Measurements from ENCODE around the gene OR13D1. TPM values are rescaled to one million over a fixed set of nuclear protein-coding genes. Genes with fewer than 3 reads are reported as not detected.

The OR13D1 gene, protein sequence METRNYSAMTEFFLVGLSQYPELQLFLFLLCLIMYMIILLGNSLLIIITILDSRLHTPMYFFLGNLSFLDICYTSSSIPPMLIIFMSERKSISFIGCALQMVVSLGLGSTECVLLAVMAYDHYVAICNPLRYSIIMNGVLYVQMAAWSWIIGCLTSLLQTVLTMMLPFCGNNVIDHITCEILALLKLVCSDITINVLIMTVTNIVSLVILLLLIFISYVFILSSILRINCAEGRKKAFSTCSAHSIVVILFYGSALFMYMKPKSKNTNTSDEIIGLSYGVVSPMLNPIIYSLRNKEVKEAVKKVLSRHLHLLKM
- not detected for total RNA-seq

DNA sequence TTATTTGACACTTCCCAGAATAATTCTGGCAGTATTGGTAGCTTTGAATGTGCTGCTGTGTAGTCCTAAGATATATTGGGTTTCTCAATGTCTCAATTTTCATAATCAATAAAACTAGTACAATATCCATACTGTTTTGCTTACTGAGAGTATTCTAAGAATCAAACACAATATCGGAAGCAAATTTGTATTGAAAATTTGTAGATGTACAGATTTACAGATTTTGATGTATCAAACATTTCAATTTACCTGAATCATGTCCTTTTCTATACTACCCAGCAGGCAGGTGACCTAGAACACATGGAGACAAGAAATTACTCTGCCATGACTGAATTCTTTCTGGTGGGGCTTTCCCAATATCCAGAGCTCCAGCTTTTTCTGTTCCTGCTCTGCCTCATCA lies at the start of gene OR13D1:
OR13D1 (plus strand) TSS at position 301 of the 400 bp plus-strand sequence; CDS start at position 301, 0 bp downstream.
- no peak for ATAC-seq
- H3K4me1 Mint-ChIP-seq (ENCODE audit: low read depth): no peaks in the 10 kb centered on the region
- H3K36me3 Mint-ChIP-seq (ENCODE audit: low read depth): no peaks in the 10 kb centered on the region
- intact Hi-C loops (cut with micrococcal nuclease): no loop called here
- no peak within 1 kb of the TSS for H3K27ac Mint-ChIP-seq
- no peak for DNase-seq
- POLR2A ChIA-PET: no interaction called here
- H3K27me3 Mint-ChIP-seq: no peaks in the 10 kb centered on the region
- H3K9me3 Mint-ChIP-seq: no peaks in the 10 kb centered on the region
- no peak within 1 kb of the TSS for H3K4me3 Mint-ChIP-seq
- TF ChIP-seq, protein P1, sequence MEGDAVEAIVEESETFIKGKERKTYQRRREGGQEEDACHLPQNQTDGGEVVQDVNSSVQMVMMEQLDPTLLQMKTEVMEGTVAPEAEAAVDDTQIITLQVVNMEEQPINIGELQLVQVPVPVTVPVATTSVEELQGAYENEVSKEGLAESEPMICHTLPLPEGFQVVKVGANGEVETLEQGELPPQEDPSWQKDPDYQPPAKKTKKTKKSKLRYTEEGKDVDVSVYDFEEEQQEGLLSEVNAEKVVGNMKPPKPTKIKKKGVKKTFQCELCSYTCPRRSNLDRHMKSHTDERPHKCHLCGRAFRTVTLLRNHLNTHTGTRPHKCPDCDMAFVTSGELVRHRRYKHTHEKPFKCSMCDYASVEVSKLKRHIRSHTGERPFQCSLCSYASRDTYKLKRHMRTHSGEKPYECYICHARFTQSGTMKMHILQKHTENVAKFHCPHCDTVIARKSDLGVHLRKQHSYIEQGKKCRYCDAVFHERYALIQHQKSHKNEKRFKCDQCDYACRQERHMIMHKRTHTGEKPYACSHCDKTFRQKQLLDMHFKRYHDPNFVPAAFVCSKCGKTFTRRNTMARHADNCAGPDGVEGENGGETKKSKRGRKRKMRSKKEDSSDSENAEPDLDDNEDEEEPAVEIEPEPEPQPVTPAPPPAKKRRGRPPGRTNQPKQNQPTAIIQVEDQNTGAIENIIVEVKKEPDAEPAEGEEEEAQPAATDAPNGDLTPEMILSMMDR (IDR thresholded peaks at IDR 0.05): no peak
- CTCF ChIA-PET: interaction anchor here (0.6 kb wide), 1 partner anchor 637 kb away, joined by 3 read pairs; no protein-coding TSS in a partner anchor

DNA sequence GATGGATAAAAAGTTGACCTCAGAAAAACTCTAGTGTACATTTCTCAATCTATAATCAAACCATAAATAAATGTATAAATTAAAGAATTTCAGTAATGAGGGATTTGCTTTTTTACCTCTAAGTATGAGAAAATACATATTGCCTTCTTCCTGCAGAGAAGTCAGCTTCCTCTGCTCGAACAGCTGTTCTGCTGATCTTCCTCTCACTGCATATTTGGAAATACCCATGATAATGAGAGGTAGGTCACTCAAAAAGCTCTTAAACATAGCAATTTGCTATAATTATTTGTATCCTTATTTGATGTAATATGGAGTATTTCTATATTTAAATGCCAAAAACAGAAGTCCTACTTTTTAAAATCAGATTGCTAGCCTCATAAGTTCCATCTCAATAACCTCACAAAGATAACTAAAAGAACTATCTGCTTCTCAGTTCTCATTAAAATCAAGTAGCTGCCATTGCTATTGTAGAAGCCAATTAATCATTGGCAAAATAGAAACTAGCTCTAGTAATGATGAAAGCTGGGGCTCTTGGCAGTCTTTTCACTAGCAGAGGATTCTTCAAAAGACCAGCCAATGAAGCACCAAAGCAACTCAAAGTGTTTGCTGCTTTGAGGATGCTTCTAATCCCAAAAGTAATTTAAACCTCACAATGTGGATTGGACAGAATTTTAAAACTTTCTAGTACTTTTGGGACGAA lies 35.7 kb upstream of the OR13D1 start:
- TF ChIP-seq, protein P1 (IDR thresholded peaks at IDR 0.05): no peak
- no peak overlapping the region for H3K4me3 Mint-ChIP-seq
- no peaks in the 10 kb centered on the region for H3K36me3 Mint-ChIP-seq (ENCODE audit: low read depth)
- POLR2A ChIA-PET: no interaction called here
- no peak overlapping the region for H3K27ac Mint-ChIP-seq
- peaks cover under 1% of the 10 kb centered on the region for H3K9me3 Mint-ChIP-seq
- no peaks in the 10 kb centered on the region for H3K27me3 Mint-ChIP-seq
- CTCF ChIA-PET: interaction anchor here (1.2 kb wide), 1 partner anchor 8 kb away, joined by 3 read pairs; no protein-coding TSS in a partner anchor
- intact Hi-C loops (cut with micrococcal nuclease): no loop called here
- DNase-seq (no peak), ATAC-seq (no peak)
- no peaks in the 10 kb centered on the region for H3K4me1 Mint-ChIP-seq (ENCODE audit: low read depth)

DNA sequence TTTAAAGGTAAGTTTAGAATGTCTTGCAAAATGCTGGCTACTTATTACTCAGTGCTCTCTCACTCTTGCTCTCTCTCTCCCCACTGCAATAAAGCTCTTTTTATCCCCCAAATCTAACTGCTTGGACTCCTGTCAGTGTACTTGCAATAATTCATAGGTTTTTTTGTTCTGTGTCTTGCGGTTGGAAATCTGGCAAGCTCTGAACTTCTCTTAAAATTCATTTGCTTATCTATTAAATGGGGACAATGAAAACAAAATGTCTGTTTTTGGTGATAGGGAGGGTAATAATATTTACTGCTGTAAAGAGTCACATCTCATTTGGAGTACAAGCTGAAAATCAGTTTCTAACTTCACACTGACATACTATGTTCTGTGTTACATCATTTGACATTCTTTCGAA lies 18.7 kb upstream of the OR13D1 start:
- Mint-ChIP-seq H3K36me3 (ENCODE audit: low read depth) (no peaks in the 10 kb centered on the region), H3K9me3 (no peaks in the 10 kb centered on the region), H3K27ac (no peak overlapping the region), H3K4me3 (no peak overlapping the region), H3K4me1 (ENCODE audit: low read depth) (no peaks in the 10 kb centered on the region), H3K27me3 (no peaks in the 10 kb centered on the region)
- ATAC-seq (no peak), DNase-seq (no peak)
- intact Hi-C loops (cut with micrococcal nuclease): no loop called here
- POLR2A ChIA-PET: no interaction called here
- CTCF ChIA-PET: no interaction called here
- TF ChIP-seq, protein P1 (IDR thresholded peaks at IDR 0.05): no peak

DNA sequence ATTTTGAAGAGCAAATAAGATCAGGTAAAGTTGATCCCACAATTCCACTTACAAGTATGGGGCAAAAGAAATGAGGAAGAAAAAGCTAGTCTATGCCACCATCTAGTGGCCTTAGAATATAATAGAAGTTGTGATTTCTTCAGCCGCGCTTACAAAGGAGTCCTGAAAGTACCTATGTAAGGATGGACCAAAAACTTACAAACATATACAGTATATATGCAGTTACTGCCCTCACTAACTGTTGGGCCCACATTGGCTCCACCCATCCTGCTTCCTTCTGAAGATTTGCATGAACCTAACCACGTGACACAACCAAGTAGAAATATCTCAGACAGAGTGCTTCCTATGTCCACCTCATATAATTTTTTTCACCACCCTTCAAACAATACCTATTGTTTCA lies 11.7 kb upstream of the OR13D1 start:
- POLR2A ChIA-PET: no interaction called here
- Mint-ChIP-seq H3K27me3 (no peaks in the 10 kb centered on the region), H3K27ac (no peak overlapping the region), H3K36me3 (ENCODE audit: low read depth) (no peaks in the 10 kb centered on the region), H3K4me1 (ENCODE audit: low read depth) (no peaks in the 10 kb centered on the region), H3K4me3 (no peak overlapping the region), H3K9me3 (no peaks in the 10 kb centered on the region)
- TF ChIP-seq, protein P1 (IDR thresholded peaks at IDR 0.05): peak; percentile 57
- peak; percentile 8 for DNase-seq
- intact Hi-C loops (cut with micrococcal nuclease): no loop called here
- CTCF ChIA-PET: interaction anchor here (2.3 kb wide), 1 partner anchor 65 kb away, joined by 6 read pairs; the partner anchor contains the start of gene NIPSNAP3A
- peak; percentile 51 for ATAC-seq

DNA sequence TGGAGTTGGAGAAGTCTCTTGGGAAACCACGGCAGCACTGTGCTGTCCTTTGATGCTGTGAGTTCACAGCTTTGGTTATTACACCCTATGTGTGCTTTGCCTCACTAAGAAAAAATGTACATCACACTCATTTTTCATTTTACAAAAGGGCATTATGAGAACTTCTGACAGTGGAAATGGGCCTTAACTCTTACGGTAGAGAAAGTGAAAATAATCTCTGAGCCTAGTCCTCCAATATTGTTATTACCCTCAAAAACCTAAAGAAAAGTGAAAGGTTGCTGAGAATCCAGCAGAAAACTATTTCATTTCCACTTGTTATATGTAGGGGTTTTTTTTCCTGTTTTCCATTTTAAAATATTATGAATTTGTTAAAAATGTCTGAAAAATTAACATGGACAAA lies 8.2 kb upstream of the OR13D1 start:
- intact Hi-C loops (cut with micrococcal nuclease): loop anchor here (5.0 kb wide), 1 partner anchor 299 kb away; no protein-coding TSS in a partner anchor
- no peaks in the 10 kb centered on the region for H3K36me3 Mint-ChIP-seq (ENCODE audit: low read depth)
- H3K27me3 Mint-ChIP-seq: no peaks in the 10 kb centered on the region
- no peaks in the 10 kb centered on the region for H3K4me1 Mint-ChIP-seq (ENCODE audit: low read depth)
- DNase-seq (no peak), ATAC-seq (no peak)
- POLR2A ChIA-PET: no interaction called here
- no peaks in the 10 kb centered on the region for H3K9me3 Mint-ChIP-seq
- H3K27ac Mint-ChIP-seq: no peak overlapping the region
- CTCF ChIA-PET: no interaction called here
- H3K4me3 Mint-ChIP-seq: no peak overlapping the region
- TF ChIP-seq, protein P1 (IDR thresholded peaks at IDR 0.05): no peak

Data from activated CD8-positive, alpha-beta T cell treated with anti-CD3 and anti-CD28 coated beads for 36 hours (primary cell).